PC-3 (cell line): ENCODE results near the gene CST8.

Experiments used
- EZH2 ChIP-seq: fragments of 300-600 bp; sonication (generic); IDR thresholded peaks from one replicate; pipeline ENCODE4 v1.6.1; 2017; ENCODE audit warnings: antibody characterized with exemption, mild to moderate bottlenecking, low read length; ENCODE audit not compliant: unreplicated experiment
- EZH2phosphoT487 ChIP-seq: fragments of 300-600 bp; sonication (generic); IDR thresholded peaks from 2 replicates; pipeline ENCODE4 v1.6.1; 2018; ENCODE audit warnings: mild to moderate bottlenecking, antibody characterized with exemption, low read length, borderline replicate concordance
- TF ChIP-seq, protein P1 (sequence below): fragments of 300-600 bp; sonication (generic); conservative IDR thresholded peaks from 2 replicates; pipeline ENCODE4 v1.5.1; 2017; ENCODE audit warnings: antibody characterized with exemption, low read depth, mild to moderate bottlenecking, low read length

- TF ChIP-seq, protein P1, sequence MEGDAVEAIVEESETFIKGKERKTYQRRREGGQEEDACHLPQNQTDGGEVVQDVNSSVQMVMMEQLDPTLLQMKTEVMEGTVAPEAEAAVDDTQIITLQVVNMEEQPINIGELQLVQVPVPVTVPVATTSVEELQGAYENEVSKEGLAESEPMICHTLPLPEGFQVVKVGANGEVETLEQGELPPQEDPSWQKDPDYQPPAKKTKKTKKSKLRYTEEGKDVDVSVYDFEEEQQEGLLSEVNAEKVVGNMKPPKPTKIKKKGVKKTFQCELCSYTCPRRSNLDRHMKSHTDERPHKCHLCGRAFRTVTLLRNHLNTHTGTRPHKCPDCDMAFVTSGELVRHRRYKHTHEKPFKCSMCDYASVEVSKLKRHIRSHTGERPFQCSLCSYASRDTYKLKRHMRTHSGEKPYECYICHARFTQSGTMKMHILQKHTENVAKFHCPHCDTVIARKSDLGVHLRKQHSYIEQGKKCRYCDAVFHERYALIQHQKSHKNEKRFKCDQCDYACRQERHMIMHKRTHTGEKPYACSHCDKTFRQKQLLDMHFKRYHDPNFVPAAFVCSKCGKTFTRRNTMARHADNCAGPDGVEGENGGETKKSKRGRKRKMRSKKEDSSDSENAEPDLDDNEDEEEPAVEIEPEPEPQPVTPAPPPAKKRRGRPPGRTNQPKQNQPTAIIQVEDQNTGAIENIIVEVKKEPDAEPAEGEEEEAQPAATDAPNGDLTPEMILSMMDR: no peak
- TF ChIP-seq EZH2 (no peak), EZH2phosphoT487 (no peak)
These were observed 42.2 kb downstream of the CST8 start for GRCh38 chr20:23533161-23533560.
